ENCODE measurements around the gene MAGI1. TPM values are rescaled to one million over a fixed set of nuclear protein-coding genes. Genes with fewer than 3 reads are reported as not detected.

MAGI1 gene
- total and polyA plus RNA-seq, 12 donors = 5.7 to 58.2 (median 37.7) TPM

DNA sequence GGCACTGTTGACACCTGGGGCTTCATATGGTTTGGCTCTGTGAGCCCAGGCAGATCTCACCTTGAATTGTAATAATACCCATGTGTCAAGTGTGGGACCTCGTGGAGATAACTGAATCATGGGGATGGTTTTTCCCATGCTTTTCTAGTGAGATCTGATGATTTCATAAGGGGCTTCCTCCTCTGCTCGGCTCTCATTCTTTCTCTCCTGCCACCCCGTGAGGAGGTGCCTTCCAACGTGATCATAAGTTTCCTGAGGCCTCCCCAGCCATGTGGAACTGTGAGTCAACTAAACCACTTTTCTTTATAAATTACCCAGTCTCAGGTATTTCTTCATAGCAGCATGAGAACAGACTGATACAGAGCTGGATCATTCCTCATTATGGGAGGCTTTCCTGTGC, 695.0 kb downstream of the MAGI1 start:
- H3K4me3 ChIP-seq = no peak overlapping the region
- H3K4me1 ChIP-seq = peaks cover 0 to 42% (median 4%) of the 10 kb centered on the region in 9 donors
- intact Hi-C loops (cut with DNase I) = loop anchor here in 3 of 10 donors (5.0 to 10.0 kb wide), 3 partner anchors 64 to 809 kb away; no protein-coding TSS in a partner anchor
- no peak for ATAC-seq
- no peak overlapping the region for H3K27ac ChIP-seq
- 83 to 87% methylated on average over 4 of the region's 4 CpGs for WGBS, 2 donors
- H3K36me3 ChIP-seq = no peaks in the 10 kb centered on the region
- H3K27me3 ChIP-seq = no peaks in the 10 kb centered on the region
- H3K9me3 ChIP-seq = no peaks in the 10 kb centered on the region
- no peak for DNase-seq
- TF ChIP-seq, protein P1, sequence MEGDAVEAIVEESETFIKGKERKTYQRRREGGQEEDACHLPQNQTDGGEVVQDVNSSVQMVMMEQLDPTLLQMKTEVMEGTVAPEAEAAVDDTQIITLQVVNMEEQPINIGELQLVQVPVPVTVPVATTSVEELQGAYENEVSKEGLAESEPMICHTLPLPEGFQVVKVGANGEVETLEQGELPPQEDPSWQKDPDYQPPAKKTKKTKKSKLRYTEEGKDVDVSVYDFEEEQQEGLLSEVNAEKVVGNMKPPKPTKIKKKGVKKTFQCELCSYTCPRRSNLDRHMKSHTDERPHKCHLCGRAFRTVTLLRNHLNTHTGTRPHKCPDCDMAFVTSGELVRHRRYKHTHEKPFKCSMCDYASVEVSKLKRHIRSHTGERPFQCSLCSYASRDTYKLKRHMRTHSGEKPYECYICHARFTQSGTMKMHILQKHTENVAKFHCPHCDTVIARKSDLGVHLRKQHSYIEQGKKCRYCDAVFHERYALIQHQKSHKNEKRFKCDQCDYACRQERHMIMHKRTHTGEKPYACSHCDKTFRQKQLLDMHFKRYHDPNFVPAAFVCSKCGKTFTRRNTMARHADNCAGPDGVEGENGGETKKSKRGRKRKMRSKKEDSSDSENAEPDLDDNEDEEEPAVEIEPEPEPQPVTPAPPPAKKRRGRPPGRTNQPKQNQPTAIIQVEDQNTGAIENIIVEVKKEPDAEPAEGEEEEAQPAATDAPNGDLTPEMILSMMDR (IDR thresholded peaks at IDR 0.05) = no peak

DNA sequence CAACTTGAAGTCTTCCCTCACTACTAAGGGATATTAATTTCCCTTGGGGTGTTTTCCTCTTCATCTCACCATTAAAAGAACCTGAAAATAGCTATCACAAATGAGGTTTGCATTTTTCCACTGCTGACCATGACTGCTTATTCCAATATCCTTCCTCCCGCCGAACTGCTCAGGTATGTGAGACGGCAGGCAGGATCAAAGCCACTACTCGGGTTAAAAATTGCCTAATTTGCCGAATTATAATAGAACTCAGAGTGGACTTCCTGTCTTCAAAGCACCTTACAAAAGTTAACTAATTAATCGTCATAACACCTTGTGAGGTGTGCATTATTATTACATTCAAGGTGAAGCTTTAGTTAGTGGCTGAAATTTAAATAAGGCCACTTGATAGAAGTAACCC, 695.7 kb downstream of the MAGI1 start:
- Histone ChIP-seq H3K9me3 (no peaks in the 10 kb centered on the region), H3K4me1 (peaks cover 0 to 41% (median 4%) of the 10 kb centered on the region in 9 donors), H3K4me3 (no peak overlapping the region), H3K27ac (no peak overlapping the region), H3K36me3 (no peaks in the 10 kb centered on the region), H3K27me3 (no peaks in the 10 kb centered on the region)
- no peak for ATAC-seq
- intact Hi-C loops (cut with DNase I) = loop anchor here in 3 of 10 donors (5.0 to 10.0 kb wide), 3 partner anchors 64 to 808 kb away; no protein-coding TSS in a partner anchor
- no peak for DNase-seq
- TF ChIP-seq, protein P1 (IDR thresholded peaks at IDR 0.05) = no peak
- 94 to 97% methylated on average over 6 of the region's 6 CpGs for WGBS, 2 donors

DNA sequence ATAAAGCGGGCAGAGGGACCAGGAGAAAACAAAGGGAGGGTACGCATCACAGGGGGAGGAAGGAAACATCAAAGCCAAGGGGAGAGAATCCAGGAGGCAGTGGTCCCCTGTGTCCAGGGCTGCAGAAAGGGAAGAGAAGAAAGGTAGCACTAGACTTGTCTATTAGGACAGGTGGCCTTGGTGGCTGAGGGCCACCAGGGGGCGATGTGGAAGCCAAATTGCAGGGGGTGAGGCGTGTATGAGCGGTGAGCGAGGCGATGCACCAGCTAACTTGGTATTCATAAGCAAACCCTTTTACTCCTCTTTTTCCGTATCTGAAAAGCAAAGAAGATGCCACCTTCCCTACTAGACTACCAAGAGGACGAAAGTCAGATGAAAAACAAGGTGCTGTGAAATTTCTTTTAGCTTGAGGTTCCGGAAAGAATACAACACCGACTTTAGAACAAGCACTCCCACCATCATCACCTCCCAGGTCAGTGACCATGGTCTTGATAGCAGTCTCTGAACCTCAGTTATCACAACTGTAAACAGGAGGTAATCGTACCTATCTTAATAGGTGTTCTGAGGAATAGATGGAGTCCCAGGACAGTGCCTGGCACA, 696.5 kb downstream of the MAGI1 start:
- Histone ChIP-seq H3K27ac (no peak overlapping the region), H3K4me1 (peaks cover 0 to 36% (median 4%) of the 10 kb centered on the region in 9 donors), H3K27me3 (no peaks in the 10 kb centered on the region), H3K36me3 (no peaks in the 10 kb centered on the region), H3K4me3 (no peak overlapping the region), H3K9me3 (no peaks in the 10 kb centered on the region)
- TF ChIP-seq, protein P1 (IDR thresholded peaks at IDR 0.05) = peak in 7 of 9 donors; percentile 50 to 65 (median 60)
- WGBS, 2 donors = 74 to 75% methylated on average over 12 of the region's 12 CpGs
- intact Hi-C loops (cut with DNase I) = loop anchor here in 3 of 10 donors (5.0 to 10.0 kb wide), 3 partner anchors 65 to 807 kb away; no protein-coding TSS in a partner anchor
- DNase-seq = peak; percentile 16 to 52
- peak in 3 of 8 donors; percentile 45 to 59 (median 50) for ATAC-seq

DNA sequence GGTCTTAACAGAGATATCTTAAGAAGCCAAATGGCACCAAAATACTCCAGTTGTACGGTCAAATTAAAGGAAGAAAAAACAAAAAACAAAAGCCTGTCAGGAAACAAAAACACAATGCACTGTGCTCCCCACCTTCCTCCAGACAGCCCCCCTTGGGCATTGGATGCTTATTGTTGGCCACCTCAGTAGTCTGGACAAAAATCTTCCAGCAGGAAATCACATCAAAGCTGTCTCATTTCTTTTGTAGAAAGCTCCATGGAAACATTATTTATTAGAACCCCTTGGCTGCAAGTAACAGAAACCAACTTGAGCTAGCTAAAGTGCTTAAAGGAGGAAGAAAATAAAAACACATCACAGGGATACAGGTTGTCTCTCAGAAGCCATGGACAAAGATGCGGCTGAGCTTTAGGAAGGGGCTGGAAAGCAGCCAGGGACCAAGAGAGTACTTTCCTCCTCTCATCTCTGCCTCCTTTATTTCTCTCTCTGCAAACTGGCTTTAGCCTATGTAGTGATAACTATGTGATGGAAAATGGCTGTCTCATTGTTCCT, 699.5 kb downstream of the MAGI1 start:
- TF ChIP-seq, protein P1 (IDR thresholded peaks at IDR 0.05) = no peak
- ATAC-seq (peak in 3 of 8 donors; percentile 68 to 76 (median 70)), DNase-seq (peak in 1 of 2 donors; percentile 24)
- Histone ChIP-seq H3K27ac (peak overlapping the region in 1 of 10 donors; percentile 46), H3K27me3 (no peaks in the 10 kb centered on the region), H3K4me1 (peaks cover 1 to 30% (median 7%) of the 10 kb centered on the region in 9 donors), H3K36me3 (no peaks in the 10 kb centered on the region), H3K4me3 (no peak overlapping the region), H3K9me3 (no peaks in the 10 kb centered on the region)
- intact Hi-C loops (cut with DNase I) = no loop called here
- 59 to 62% methylated on average over 2 of the region's 2 CpGs for WGBS, 2 donors
